Pons (tissue), 1 donor: ENCODE data around the gene KLF4.
A peak's percentile ranks its signal among the peaks of the same experiment; 100 is the strongest.

ENCODE experiments used
- DNase-seq: peaks from one replicate; pipeline ENCODE4 v3.0.0-alpha.2; 2016; ENCODE audit warnings: low spot score

The KLF4 gene

DNA sequence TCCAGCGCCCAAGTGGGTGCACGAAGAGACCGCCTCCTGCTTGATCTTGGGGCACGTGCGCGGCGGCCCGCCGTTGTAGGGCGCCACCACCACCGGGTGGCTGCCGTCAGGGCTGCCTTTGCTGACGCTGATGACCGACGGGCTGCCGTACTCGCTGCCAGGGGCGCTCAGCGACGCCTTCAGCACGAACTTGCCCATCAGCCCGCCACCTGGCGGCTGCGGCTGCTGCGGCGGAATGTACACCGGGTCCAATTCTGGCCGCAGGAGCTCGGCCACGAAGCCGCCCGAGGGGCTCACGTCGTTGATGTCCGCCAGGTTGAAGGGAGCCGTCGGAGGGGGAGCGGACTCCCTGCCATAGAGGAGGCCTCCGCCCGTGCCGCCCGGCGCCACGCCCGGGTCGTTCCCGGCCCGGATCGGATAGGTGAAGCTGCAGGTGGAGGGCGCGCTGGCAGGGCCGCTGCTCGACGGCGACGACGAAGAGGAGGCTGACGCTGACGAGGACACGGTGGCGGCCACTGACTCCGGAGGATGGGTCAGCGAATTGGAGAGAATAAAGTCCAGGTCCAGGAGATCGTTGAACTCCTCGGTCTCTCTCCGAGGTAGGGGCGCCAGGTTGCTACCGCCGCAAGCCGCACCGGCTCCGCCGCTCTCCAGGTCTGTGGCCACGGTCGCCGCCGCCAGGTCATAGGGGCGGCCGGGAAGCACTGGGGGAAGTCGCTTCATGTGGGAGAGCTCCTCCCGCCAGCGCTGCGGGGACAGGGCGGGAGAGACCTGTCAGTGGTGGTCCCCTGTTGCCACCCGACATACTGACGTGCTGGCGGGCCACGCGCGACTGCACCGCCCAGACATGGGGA is 1.8 kb downstream of the KLF4 start:
- DNase-seq: no peak

DNA sequence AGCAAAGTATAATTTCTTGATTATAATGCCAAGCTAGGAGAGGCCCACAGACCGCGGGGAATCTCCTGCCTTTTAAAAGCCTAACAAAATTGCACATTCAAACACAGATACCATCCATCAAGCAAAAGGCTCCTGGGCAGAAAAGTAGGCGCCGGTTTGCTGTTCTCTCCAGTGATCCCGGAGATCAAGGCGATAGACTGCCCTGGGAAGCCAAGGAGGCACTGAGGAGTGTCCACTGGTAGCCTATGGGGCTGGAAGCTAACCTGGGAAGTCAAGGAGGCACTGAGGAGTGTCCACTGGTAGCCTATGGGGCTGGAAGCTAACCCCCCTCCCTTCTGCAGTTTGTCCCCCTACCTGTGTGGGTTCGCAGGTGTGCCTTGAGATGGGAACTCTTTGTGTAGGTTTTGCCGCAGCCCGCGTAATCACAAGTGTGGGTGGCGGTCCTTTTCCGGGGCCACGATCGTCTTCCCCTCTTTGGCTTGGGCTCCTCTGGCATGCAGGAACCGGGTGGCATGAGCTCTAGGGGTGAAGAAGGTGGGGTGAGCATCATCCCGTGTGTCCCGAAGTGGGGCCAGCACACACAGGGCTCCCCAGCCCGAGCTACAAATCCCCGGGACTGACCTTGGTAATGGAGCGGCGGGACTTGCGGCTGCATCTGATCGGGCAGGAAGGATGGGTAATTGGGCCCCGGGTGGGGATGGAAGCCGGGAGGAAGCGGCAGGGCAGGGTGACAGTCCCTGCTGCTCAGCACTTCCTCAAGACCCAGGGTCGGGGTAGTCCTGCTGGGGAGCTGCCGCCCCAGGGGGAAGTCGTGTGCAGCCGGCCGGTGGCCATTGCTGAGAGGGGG is 2.7 kb downstream of the KLF4 start:
- DNase-seq: no peak

DNA sequence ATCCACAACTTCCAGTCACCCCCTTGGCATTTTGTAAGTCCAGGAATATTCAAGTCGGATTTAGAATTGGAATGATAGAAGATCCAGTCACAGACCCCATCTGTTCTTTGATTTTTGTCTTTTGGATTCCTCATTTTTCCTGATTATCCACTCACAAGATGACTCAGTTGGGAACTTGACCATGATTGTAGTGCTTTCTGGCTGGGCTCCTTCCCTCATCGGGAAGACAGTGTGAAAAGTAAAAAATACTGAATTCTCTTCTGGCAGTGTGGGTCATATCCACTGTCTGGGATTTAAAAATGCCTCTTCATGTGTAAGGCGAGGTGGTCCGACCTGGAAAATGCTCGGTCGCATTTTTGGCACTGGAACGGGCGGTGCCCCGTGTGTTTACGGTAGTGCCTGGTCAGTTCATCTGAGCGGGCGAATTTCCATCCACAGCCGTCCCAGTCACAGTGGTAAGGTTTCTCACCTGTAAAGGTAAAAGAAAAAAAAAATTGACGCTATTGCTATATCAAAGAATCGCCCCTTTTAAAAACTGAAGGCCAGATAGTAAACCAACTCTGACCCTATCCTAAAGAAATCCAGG is 4.0 kb downstream of the KLF4 start:
- DNase-seq: no peak

DNA sequence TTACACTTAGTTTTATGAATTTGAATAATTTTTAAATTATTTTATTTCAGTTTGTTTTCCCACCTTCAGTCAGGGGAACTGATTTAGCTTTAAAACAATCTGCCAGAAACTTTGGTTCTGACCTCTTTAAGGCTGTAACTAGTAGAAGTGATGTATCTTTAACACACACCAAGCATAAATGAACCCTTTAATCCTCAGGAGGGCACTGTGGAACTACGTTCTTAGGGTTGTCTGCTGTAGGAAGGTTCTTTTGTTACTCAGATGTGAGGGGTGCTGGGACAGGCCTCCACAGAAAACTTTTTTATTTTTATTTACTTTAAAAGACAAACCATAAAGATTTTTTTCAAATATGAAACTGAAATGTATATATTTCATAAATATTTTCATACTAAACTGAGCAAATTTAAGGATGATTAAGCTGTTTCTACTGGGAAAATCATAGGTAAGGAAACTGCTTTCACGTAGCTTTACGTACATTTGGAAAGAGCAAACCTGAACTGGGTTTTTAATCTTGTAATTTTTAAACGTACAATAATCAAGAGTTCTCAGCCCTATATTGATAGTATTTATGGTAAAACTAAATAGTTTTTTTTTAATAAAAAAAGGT is 5.3 kb downstream of the KLF4 start:
- DNase-seq: peak; percentile 89

DNA sequence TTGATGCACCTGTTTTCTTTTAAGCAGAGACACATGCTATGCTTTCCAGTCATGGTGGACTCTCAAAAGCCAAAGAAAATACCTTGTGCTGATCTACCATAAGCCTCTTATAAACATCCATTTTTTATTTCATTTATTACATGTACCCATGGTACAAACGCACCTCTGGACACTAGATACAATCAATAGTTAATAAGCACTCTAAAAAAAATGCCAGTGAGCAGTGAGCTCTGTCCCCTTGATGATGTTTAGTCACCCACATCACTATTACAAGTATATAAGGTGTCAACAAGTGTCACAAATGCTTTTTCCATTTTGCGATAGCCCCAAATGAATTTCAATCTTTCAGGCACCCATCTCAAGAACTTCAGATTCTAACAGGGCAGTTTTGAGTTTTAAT is 5.9 kb downstream of the KLF4 start:
- DNase-seq: no peak

DNA sequence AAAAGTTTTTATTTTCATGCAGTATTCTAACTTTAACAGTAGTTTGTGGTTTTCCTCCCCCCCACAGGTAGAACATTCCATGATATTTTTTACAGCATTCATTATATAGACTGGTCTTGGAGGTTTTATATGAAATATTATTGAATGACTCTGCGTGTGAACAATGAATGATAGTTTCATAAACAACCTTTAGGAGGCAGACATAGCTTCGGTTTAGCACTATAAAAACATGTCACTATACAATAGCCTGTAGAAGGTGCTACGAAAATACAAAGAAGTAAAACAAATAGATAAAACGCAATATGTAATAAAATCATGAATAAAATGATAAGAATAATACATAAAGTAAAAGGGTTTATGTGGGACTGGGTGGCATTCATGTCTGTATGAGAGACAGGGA is 8.5 kb downstream of the KLF4 start:
- no peak for DNase-seq

DNA sequence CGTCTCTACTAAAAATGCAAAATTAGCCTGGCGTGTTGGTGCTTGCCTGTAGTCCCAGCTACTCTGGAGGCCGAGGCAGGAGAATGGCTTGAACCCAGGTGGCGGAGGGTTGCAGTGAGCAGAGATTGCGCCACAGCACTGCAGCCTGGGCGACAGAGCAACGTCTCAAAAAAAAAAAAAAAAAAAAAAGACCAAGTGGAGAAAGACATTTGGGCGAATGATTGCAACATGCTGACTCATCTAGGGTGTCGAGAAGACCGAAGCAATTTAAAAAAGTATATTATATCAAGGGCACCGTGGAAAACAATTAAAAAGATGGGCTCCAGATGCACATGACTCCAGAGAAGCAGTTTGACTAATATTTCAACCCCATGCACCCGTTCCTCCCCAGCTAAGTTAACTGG is 9.2 kb downstream of the KLF4 start:
- no peak for DNase-seq

DNA sequence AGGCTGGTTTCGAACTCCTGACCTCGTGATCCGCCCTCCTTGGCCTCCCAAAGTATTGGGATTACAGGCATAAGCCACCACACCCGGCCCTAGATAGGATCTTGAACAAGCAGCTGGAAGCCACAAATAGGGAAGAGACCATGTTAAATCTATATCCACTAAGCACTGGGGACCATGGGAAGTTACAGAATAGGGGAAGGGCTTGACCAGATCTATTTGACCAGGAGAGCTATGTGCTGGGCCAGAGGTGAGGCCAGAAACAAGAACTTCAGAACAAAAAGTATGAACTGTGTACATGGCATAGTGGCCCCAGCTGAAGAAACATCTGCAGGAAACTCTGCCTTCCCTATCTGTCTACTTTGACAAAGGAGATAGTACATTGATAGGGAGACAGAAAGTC is 10.8 kb downstream of the KLF4 start:
- DNase-seq: no peak

DNA sequence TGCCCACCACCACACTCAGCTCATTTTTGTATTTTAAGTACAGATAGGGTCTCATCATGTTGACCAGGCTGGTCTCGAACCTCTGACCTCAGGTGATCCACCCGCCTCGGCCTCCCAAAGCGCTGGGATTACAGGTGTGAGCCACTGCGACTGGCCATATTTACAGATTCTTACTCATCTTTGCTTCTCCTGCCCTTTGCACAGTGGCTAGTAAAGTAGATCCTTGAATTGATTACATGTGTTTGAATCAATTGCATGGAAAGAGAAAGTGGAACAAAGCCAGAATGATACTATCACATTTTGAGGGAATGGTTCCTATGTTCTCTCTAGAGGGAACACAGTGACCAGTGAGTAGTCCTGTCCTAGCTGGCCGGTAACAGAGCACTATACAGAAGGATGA is 15.4 kb downstream of the KLF4 start:
- DNase-seq: no peak

DNA sequence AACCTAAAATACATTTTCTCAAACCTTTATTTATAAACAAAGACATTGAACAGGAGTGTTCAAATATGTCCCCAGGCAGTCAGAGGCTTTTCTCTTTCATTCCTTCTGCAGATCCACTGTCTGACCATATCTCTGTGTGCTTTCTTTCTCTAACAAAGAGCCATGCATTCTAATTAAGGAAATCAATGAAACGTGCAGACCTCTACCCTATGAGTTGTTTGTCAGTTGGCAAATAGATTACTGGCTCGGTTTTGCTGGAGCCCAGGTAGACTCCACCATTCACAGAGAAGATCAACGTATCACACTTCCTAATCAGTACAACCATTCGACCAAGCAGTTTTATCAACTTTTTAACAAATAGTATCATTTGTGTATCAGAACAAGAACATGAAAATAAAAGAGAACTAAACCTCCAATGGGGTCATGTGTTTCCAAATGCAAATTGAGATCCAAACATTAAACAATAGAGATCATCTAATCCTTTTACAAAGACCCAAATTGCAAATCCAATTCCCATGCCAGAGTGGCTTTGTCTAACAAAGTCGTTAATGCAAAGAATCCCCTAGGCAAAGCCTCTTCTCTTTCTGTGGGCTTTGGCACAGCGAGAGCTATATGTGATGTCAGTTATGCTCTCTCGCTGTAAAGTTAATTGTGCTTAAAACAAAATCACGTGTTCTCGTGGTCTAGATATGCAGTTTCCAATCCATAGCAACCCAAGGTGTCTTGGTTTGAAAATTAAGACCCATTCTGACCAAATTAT is 16.8 kb downstream of the KLF4 start:
- no peak for DNase-seq

DNA sequence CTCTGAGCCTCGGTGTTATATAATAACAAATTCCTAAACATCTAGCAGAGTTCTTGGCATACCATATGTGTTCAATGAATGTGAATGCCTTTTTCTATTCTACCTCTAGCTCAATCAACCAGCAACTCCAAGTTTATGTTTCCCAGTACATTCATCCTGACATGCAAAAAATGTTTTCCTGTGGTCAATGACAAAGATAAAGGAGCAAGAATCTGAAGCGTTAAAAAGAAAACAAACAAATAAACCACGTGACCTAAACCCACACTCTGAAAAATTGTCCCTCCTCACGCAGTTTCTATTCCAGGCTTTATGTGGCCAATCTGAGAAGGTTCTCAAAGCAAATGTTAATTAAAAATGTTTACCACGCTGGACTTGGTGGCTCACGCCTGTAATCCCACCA is 18.0 kb downstream of the KLF4 start:
- no peak for DNase-seq

DNA sequence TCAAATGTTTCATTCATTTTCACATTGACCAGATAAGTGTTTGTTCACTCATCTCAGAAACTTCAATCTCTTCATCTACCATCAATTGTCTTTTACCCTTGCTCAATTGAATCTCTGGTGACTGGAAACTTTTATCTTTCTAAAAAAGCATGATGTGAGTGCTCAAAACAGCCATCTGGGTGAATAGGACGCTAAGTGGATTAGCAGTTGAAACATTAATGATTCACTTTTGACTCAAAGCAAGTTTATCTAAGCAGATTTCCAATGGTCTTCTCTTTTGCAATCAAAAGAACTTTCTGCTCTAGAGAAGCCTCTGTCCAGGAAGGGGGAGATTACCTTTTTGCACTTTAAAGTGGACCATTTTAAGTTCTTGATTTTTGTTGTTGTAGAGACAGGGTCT is 22.2 kb downstream of the KLF4 start:
- no peak for DNase-seq

DNA sequence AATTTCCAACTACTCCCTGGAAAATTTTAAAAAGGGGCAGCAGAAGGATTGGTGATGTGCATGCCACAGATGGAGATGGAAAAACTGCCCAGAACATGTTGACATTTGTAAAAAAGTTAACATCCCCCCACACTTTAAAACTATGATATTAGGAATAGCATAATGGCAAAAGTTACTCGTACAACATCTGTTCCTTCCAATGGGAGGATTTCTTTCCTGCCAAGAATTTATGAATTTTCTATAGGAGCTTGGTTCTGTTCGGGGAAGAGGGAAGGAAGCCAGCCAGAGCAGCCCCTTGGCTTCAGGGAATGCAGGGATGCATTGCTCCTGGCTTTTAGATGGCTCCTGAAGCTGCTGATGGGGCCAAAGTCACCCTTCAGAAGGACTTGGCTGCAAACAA is 22.7 kb downstream of the KLF4 start:
- DNase-seq: no peak

DNA sequence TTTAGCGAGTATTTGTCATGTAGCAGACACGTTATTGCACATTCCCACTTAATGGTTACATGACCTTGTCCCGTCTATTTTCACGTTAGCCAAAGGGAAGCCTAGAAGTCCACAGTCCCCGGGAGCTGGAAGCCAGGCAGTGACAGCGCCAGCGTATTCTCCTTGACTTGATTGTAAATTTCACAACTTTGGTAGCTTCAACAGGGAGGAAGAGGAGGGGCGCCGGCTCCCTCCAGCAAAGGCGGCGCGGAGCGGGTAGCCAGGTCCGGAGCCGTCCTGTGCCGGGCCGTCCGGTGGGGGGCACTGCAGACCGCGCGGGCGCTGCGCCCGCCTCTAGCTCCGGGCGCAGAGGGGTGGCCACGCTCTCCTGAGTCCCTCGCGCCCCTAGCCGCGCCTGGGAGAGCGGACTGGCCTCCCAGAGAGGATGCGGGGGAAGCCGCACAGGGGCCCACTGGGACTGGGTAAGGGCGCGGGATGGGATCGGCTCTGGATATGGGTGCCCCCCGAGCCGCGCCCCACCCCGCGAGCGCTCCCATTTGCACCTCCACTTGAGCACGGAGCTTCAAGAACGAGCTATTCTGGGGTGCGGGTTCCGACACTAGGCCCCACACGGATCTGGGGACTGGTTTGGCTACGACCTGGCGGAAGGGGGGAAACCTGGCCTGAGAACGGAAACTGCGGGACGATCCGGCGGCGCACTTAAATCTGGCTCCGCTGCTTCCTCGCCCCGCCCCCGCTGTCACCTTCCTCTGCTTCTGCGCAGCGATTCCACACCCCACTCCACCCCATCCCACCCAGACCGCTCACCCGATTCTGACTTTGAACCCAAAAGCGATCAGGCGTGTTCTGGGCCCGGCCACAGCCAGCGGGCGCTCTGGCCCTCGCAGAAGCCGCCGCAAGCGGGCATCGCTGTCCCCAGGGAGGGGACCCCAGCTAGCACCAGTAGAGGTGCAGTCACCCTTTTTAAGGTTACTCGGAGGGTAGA is 23.8 kb downstream of the KLF4 start:
- no peak for DNase-seq

DNA sequence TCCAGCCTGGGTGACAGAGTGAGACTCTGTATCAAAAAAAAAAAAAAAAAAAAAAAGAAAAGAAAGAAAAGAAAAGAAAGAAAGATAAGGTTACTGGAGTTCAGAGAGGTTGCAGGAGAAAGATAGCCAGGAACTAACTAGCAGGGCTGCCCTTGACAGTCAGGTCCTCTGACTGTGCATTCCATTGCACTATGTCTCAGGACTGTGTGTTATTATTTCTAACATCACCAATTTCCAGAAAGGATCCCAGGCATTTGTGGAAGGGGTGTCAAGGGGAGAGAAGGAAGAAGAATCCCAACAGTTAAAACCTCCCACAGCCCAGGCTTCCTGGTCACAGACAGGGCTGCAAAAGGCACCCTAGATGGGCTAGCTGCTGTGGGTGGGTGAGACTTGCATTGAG is 25.1 kb downstream of the KLF4 start:
- no peak for DNase-seq

DNA sequence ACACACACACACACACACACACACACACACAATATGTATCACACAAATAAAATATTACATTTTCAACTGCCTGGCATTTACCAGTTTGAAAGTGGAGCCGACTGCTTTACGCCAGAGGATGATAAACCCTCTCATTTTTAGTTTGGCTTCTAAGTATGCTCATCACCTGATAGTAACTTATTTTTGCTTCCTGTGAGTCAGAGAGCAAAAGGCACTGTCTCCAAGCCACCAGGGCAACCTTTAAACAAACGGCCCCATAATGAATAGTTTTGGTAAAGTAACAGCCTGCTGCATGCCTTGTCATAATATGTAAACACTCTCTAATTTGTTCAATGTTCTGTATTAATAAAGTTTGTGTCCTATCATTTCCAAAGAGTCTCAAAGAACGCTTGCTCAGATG is 26.9 kb downstream of the KLF4 start:
- no peak for DNase-seq

DNA sequence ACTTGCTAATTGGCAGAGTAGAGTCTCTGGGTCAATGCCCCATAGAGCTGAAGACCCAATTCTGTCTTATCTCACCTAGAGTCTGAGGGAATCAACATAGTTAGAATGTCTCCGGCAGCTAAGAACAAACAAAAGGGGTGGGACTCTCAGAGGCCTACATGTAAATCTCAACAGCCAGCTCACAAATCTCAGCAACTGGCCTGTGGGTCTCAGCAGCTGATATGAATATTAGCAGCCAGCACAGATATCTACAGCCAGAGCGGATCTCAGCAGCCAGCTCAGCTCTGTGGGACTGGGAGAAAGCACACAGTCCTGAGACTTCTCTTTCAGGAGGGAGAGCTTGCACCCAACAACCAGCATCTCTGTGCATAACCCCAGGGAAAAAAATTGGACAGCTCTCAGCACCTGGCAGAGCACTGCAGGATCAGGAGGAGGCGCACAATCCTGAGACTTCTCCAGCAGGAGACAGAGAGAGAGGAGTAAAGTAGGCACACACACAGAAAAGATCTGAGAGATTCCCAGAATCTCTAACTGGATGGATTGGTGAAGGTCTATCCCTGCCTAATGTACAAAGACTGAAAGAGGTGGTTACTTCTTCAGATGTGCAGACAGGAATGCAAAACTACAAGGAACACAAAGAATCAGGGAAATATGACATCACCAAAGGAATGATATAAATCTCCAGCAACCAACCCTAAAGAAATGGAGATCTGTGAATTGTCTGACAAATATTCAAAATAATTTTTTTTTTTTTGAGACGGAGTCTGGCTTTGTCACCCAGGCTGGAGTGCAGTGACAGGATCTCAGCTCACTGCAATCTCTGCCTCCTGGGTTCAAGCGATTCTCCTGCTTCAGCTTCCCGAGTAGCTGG is 29.2 kb downstream of the KLF4 start:
- no peak for DNase-seq

DNA sequence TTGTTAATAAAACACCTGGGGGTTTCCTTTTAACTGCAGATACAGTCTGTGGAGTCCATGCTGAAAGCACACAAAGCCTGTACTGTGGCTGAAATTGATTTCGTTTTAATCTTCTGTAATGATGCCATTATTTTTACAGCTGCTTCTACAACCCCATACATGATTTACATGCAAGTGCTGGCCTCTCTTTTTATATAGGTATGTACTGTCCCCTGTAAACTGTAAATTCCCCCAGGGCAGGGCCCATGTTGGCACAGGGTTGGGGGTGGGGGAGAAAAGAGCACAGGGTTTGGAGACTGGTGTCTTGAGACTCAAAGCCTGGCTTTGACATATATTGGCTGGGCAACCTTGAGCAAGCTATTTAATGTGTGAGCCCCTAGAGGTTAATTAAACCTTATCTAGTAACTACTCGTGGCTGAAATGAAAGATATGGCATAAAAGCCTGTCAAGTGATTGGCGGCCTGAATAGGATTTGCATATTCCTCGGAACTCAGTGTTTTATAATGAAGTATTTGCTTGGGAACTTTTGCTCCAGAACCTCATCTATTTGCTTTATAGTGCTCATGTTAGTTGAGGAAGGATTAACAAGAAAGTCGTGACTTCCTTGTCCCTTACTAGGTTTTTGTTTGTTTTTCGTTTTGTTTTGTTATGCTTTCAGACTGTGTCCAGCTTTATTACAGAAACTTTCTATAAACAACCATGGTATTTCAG is 34.0 kb downstream of the KLF4 start:
- DNase-seq: no peak

DNA sequence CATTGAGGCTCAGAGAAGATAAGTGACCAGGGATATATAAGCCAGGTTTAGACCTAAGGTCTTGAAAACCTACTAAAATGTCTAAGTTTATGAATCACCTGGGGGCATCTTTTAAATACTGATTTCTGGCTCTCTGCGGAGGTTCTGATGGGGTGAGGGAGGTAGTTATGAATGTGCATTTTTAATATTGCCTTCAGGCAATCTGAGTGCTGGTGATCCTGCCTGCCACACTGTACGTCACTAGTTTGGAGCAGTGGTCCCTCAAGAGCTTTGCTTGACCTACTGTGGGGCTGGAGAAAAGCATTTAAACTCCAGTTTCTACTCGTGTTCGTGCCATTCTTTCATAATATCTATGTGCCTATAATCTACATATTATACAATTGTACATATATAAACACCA is 36.1 kb downstream of the KLF4 start:
- DNase-seq: no peak
